ENCODE data around the gene NCBP3.

GRCh38 chr17:3894188-3894587, 48.1 kb upstream of the NCBP3 start:
- no peak for TF ChIP-seq CTCF (IDR thresholded peaks at IDR 0.05; ENCODE audit: borderline replicate concordance, extremely low read depth, low read length, poor library complexity, severe bottlenecking)
- no peak for TF ChIP-seq EZH2 (IDR thresholded peaks at IDR 0.05; ENCODE audit: borderline replicate concordance, low read depth, low read length, severe bottlenecking)

All from DND-41 (cell line).